ENCODE results near the gene PDP2.
"Not testable (repeated sequence)": the region's sequence is repeated elsewhere in the genome, so short reads cannot be mapped to it uniquely, and the experiment has no call there.

PDP2 gene

GRCh38 chr16:66863707-66864106 lies 16.6 kb upstream of the PDP2 start:
- Histone ChIP-seq H3K9ac (ENCODE audit: low read depth, low read length, poor library complexity) (no peak overlapping the region), H2BK12ac (ENCODE audit: low read length) (no peak overlapping the region), H3K79me1 (ENCODE audit: low read depth, low read length) (no peaks in the 10 kb centered on the region), H4K8ac (ENCODE audit: low read depth, low read length) (no peak overlapping the region), H2AK5ac (ENCODE audit: low read depth, low read length) (no peak overlapping the region), H3K4me2 (ENCODE audit: insufficient read depth, low read length, poor library complexity, severe bottlenecking) (no peak overlapping the region), H3K4me1 (ENCODE audit: control insufficient read depth in 2 of 2, insufficient read depth in 1 of 2, low read depth in 1 of 2, low read length in 2 of 2) (peaks cover 0 to 2% of the 10 kb centered on the region in 2 donors), H3K36me3 (replicated peaks in 1 of 2; ENCODE audit: control insufficient read depth in 2 of 2, insufficient read depth in 2 of 2, low read length in 2 of 2) (no peaks in the 10 kb centered on the region), H2BK15ac (ENCODE audit: low read length) (no peak overlapping the region), H3K4me3 (ENCODE audit: low read length in 2 of 2) (no peak overlapping the region), H2BK5ac (ENCODE audit: low read length) (no peak overlapping the region), H2AFZ (ENCODE audit: low read length) (no peak overlapping the region), H3K9me3 (replicated peaks in 1 of 2; ENCODE audit: control insufficient read depth in 2 of 2, insufficient read depth in 1 of 2, low read depth in 1 of 2, low read length in 2 of 2) (no peaks in the 10 kb centered on the region), H3K18ac (ENCODE audit: low read length) (no peak overlapping the region), H3K27ac (replicated peaks; ENCODE audit: low read length) (no peak overlapping the region), H3K14ac (ENCODE audit: low read length) (no peak overlapping the region), H2BK120ac (ENCODE audit: low read depth, low read length) (no peak overlapping the region), H3K27me3 (ENCODE audit: control insufficient read depth in 3 of 3, insufficient read depth in 3 of 3, low read depth in 1 of 3, low read length in 3 of 3) (peaks cover 0 to 12% (median 0%) of the 10 kb centered on the region in 3 experiments), H3K23ac (ENCODE audit: low read depth, low read length, poor library complexity) (no peak overlapping the region), H3K4ac (ENCODE audit: low read length) (no peak overlapping the region), H4K91ac (ENCODE audit: low read depth, low read length, poor library complexity) (no peak overlapping the region)
- DNase-seq (ENCODE audit: low spot score), result no peak

GRCh38 chr16:66869424-66869823 lies 10.9 kb upstream of the PDP2 start:
- Histone ChIP-seq H3K27ac (replicated peaks; ENCODE audit: low read length) (no peak overlapping the region), H2BK15ac (ENCODE audit: low read length) (no peak overlapping the region), H4K91ac (ENCODE audit: low read depth, low read length, poor library complexity) (no peak overlapping the region), H3K9me3 (replicated peaks in 1 of 2; ENCODE audit: control insufficient read depth in 2 of 2, insufficient read depth in 1 of 2, low read depth in 1 of 2, low read length in 2 of 2) (no peaks in the 10 kb centered on the region), H2BK5ac (ENCODE audit: low read length) (no peak overlapping the region), H3K4me2 (ENCODE audit: insufficient read depth, low read length, poor library complexity, severe bottlenecking) (no peak overlapping the region), H4K8ac (ENCODE audit: low read depth, low read length) (no peak overlapping the region), H3K23ac (ENCODE audit: low read depth, low read length, poor library complexity) (no peak overlapping the region), H2BK120ac (ENCODE audit: low read depth, low read length) (no peak overlapping the region), H3K18ac (ENCODE audit: low read length) (no peak overlapping the region), H3K36me3 (replicated peaks in 1 of 2; ENCODE audit: control insufficient read depth in 2 of 2, insufficient read depth in 2 of 2, low read length in 2 of 2) (no peaks in the 10 kb centered on the region), H3K4me1 (ENCODE audit: control insufficient read depth in 2 of 2, insufficient read depth in 1 of 2, low read depth in 1 of 2, low read length in 2 of 2) (peaks cover 3 to 8% of the 10 kb centered on the region in 2 donors), H2AFZ (ENCODE audit: low read length) (no peak overlapping the region), H3K14ac (ENCODE audit: low read length) (no peak overlapping the region), H3K79me1 (ENCODE audit: low read depth, low read length) (no peaks in the 10 kb centered on the region), H3K9ac (ENCODE audit: low read depth, low read length, poor library complexity) (no peak overlapping the region), H3K4me3 (ENCODE audit: low read length in 2 of 2) (no peak overlapping the region), H3K4ac (ENCODE audit: low read length) (no peak overlapping the region), H2AK5ac (ENCODE audit: low read depth, low read length) (no peak overlapping the region), H3K27me3 (ENCODE audit: control insufficient read depth in 3 of 3, insufficient read depth in 3 of 3, low read depth in 1 of 3, low read length in 3 of 3) (peaks cover 0 to 10% (median 6%) of the 10 kb centered on the region in 3 experiments), H2BK12ac (ENCODE audit: low read length) (no peak overlapping the region)
- no CpG with 5 or more reads among the region's 1 CpG for WGBS, 2 donors (ENCODE audit: extremely low coverage in 2 of 2, insufficient read length in 2 of 2, insufficient replicate concordance in 1 of 2)
- DNase-seq (ENCODE audit: low spot score), result no peak

- H3K27me3 ChIP-seq (ENCODE audit: control insufficient read depth in 3 of 3, insufficient read depth in 3 of 3, low read depth in 1 of 3, low read length in 3 of 3); H2BK12ac ChIP-seq (ENCODE audit: low read length); H4K8ac ChIP-seq (ENCODE audit: low read depth, low read length); H2BK15ac ChIP-seq (ENCODE audit: low read length); H2BK120ac ChIP-seq (ENCODE audit: low read depth, low read length); H3K14ac ChIP-seq (ENCODE audit: low read length); H3K79me1 ChIP-seq (ENCODE audit: low read depth, low read length); H2AFZ ChIP-seq (ENCODE audit: low read length); H3K4me1 ChIP-seq (ENCODE audit: control insufficient read depth in 2 of 2, insufficient read depth in 1 of 2, low read depth in 1 of 2, low read length in 2 of 2); H3K27ac ChIP-seq (replicated peaks; ENCODE audit: low read length); H3K23ac ChIP-seq (ENCODE audit: low read depth, low read length, poor library complexity); H3K18ac ChIP-seq (ENCODE audit: low read length); H3K36me3 ChIP-seq (replicated peaks in 1 of 2; ENCODE audit: control insufficient read depth in 2 of 2, insufficient read depth in 2 of 2, low read length in 2 of 2); H3K9ac ChIP-seq (ENCODE audit: low read depth, low read length, poor library complexity); H3K4me3 ChIP-seq (ENCODE audit: low read length in 2 of 2); H2BK5ac ChIP-seq (ENCODE audit: low read length); H2AK5ac ChIP-seq (ENCODE audit: low read depth, low read length); H4K91ac ChIP-seq (ENCODE audit: low read depth, low read length, poor library complexity); H3K4ac ChIP-seq (ENCODE audit: low read length); H3K4me2 ChIP-seq (ENCODE audit: insufficient read depth, low read length, poor library complexity, severe bottlenecking); H3K9me3 ChIP-seq (replicated peaks in 1 of 2; ENCODE audit: control insufficient read depth in 2 of 2, insufficient read depth in 1 of 2, low read depth in 1 of 2, low read length in 2 of 2); DNase-seq (ENCODE audit: low spot score): not testable (repeated sequence)
- WGBS, 2 donors (ENCODE audit: extremely low coverage in 2 of 2, insufficient read length in 2 of 2, insufficient replicate concordance in 1 of 2), result no CpG with 5 or more reads among the region's 2 CpGs
Observed at GRCh38 chr16:66871363-66871762, 9.0 kb upstream of the PDP2 start.

DNA sequence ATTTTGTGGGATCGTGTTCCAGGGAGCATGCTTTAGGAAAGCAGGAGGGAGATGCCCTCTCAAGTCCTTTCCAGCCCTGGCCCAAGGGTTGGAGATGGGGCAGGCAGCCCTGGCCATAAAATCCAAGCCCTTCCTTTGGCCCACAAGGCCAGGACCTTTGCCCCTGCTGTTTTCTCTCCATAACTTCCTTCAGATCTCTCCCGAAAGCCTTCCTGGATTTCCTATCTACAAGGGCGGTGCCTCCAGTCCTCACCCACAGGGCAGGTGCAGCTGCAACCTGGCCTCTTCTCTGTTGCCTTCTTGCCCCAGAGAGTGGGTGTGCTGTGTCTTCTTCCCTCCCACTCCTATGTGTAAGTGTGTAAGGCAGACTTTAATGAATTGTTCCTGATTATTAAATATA lies 8.5 kb upstream of the PDP2 start:
- H3K9me3 ChIP-seq (replicated peaks in 1 of 2; ENCODE audit: control insufficient read depth in 2 of 2, insufficient read depth in 1 of 2, low read depth in 1 of 2, low read length in 2 of 2), result no peaks in the 10 kb centered on the region
- H3K27ac ChIP-seq (replicated peaks; ENCODE audit: low read length), result no peak overlapping the region
- no peak overlapping the region for H2BK15ac ChIP-seq (ENCODE audit: low read length)
- H2BK120ac ChIP-seq (ENCODE audit: low read depth, low read length), result no peak overlapping the region
- H2BK12ac ChIP-seq (ENCODE audit: low read length), result no peak overlapping the region
- no peak for DNase-seq (ENCODE audit: low spot score)
- no peak overlapping the region for H4K8ac ChIP-seq (ENCODE audit: low read depth, low read length)
- no peak overlapping the region for H3K4ac ChIP-seq (ENCODE audit: low read length)
- no peak overlapping the region for H3K4me2 ChIP-seq (ENCODE audit: insufficient read depth, low read length, poor library complexity, severe bottlenecking)
- H3K9ac ChIP-seq (ENCODE audit: low read depth, low read length, poor library complexity), result no peak overlapping the region
- no peak overlapping the region for H3K14ac ChIP-seq (ENCODE audit: low read length)
- no peaks in the 10 kb centered on the region for H3K79me1 ChIP-seq (ENCODE audit: low read depth, low read length)
- no peak overlapping the region for H2BK5ac ChIP-seq (ENCODE audit: low read length)
- no peaks in the 10 kb centered on the region for H3K36me3 ChIP-seq (replicated peaks in 1 of 2; ENCODE audit: control insufficient read depth in 2 of 2, insufficient read depth in 2 of 2, low read length in 2 of 2)
- H3K23ac ChIP-seq (ENCODE audit: low read depth, low read length, poor library complexity), result no peak overlapping the region
- H3K18ac ChIP-seq (ENCODE audit: low read length), result no peak overlapping the region
- peaks cover 0 to 10% (median 6%) of the 10 kb centered on the region in 3 experiments for H3K27me3 ChIP-seq (ENCODE audit: control insufficient read depth in 3 of 3, insufficient read depth in 3 of 3, low read depth in 1 of 3, low read length in 3 of 3)
- no peak overlapping the region for H2AFZ ChIP-seq (ENCODE audit: low read length)
- H3K4me1 ChIP-seq (ENCODE audit: control insufficient read depth in 2 of 2, insufficient read depth in 1 of 2, low read depth in 1 of 2, low read length in 2 of 2), result peaks cover 3 to 10% of the 10 kb centered on the region in 2 donors
- WGBS, 2 donors (ENCODE audit: extremely low coverage in 2 of 2, insufficient read length in 2 of 2, insufficient replicate concordance in 1 of 2), result no CpG with 5 or more reads among the region's 3 CpGs
- no peak overlapping the region for H2AK5ac ChIP-seq (ENCODE audit: low read depth, low read length)
- H4K91ac ChIP-seq (ENCODE audit: low read depth, low read length, poor library complexity), result no peak overlapping the region
- no peak overlapping the region for H3K4me3 ChIP-seq (ENCODE audit: low read length in 2 of 2)

All from neuronal stem cell (in vitro differentiated cells).